Endothelial cell of umbilical vein (primary cell): Measurements from ENCODE around the gene RABGGTB. TPM values are rescaled to one million over a fixed set of nuclear protein-coding genes. Genes with fewer than 3 reads are reported as not detected.
A peak's percentile ranks its signal among the peaks of the same experiment; 100 is the strongest.

Experiments used
- BruUV-seq: library from RNA; stranded (reverse); fragments of 400-500 nt; replicated peaks from 2 replicates; lab custom pipeline; 2021; lab: Mats Ljungman, UMichigan
- CTCF ChIA-PET: fragments of 300-600, 350-600 bp; sonication (Branson Sonifier 250); formaldehyde crosslinking; loops from one replicate; lab custom pipeline; 2021; ENCODE audit warnings: antibody characterized with exemption, inconsistent platforms; lab: Charles Lee
- POLR2A ChIA-PET: fragments of 300-600, 350-600 bp; sonication (Branson Sonifier 250); formaldehyde crosslinking; loops from one replicate; lab custom pipeline; 2021; ENCODE audit warnings: antibody characterized with exemption, inconsistent platforms; lab: Charles Lee
- DNase-seq: peaks from one replicate; pipeline ENCODE4 v3.0.0-alpha.2; 2011; ENCODE audit warnings: low read depth, low spot score
- FAIRE-seq: peaks from 2 replicates; lab custom pipeline; 2011; peaks lifted over from hg19 to GRCh38; lab: Jason Lieb, UNC
- H2AFZ ChIP-seq: 2 replicates; pipeline ENCODE4 v1.6.0; 2012; ENCODE audit warnings: low read depth, low read length, control low read depth, inconsistent platforms
- H3K27ac ChIP-seq: 2 replicates; pipeline ENCODE4 v1.5.1; 2011; ENCODE audit warnings: low read depth, mild to moderate bottlenecking, control low read depth, low read length, moderate library complexity; ENCODE audit not compliant: insufficient read depth
- H3K27me3 ChIP-seq, 2 experiments: 2 replicates each; pipeline versions ENCODE4 v1.6.0 to v1.6.1; 2011; ENCODE audit warnings: low read length in 2 of 2, mixed read lengths in 1 of 2; ENCODE audit not compliant: control insufficient read depth in 2 of 2, insufficient read depth in 2 of 2
- H3K36me3 ChIP-seq, 2 experiments: 2 replicates in 1 of 2; 3 replicates in 1 of 2; pipeline ENCODE4 v1.5.1; 2011; ENCODE audit warnings: low read length in 2 of 2, mild to moderate bottlenecking in 1 of 2, moderate library complexity in 1 of 2; ENCODE audit not compliant: control insufficient read depth in 2 of 2, insufficient read depth in 2 of 2; ENCODE audit errors: extremely low read depth in 1 of 2
- H3K4me1 ChIP-seq: 3 replicates; pipeline ENCODE4 v1.5.1; 2011; ENCODE audit warnings: mild to moderate bottlenecking, low read length; ENCODE audit not compliant: control insufficient read depth, insufficient read depth; ENCODE audit errors: extremely low read depth
- H3K4me2 ChIP-seq: 2 replicates; pipeline ENCODE4 v1.6.1; 2011; ENCODE audit warnings: low read length, control low read depth, mixed read lengths; ENCODE audit not compliant: insufficient read depth
- H3K4me3 ChIP-seq, 3 experiments: fragments of 200-600 bp in 1 of 3; sonication (generic), shearing (Covaris generic) in 1 of 3; replicated peaks in 1 of 3; 2 replicates each; pipeline ENCODE4 v1.5.1; 2011 to 2016; ENCODE audit warnings: control low read depth in 3 of 3, low read length in 3 of 3, mild to moderate bottlenecking in 2 of 3, inconsistent platforms in 1 of 3, low read depth in 1 of 3, moderate library complexity in 1 of 3; ENCODE audit not compliant: insufficient read depth in 1 of 3
- H3K79me2 ChIP-seq: 2 replicates; pipeline ENCODE4 v1.6.0; 2012; ENCODE audit warnings: low read length, inconsistent platforms; ENCODE audit not compliant: control insufficient read depth, insufficient read depth
- H3K9ac ChIP-seq: replicated peaks from 2 replicates; pipeline ENCODE3; 2011; ENCODE audit warnings: low read length, control low read depth; ENCODE audit not compliant: insufficient read depth; ENCODE audit errors: extremely low read depth
- H3K9me1 ChIP-seq: replicated peaks from 3 replicates; pipeline ENCODE4 v1.6.0; 2011; ENCODE audit warnings: mild to moderate bottlenecking, low read length; ENCODE audit not compliant: control insufficient read depth, insufficient read depth; ENCODE audit errors: extremely low read depth
- H3K9me3 ChIP-seq: replicated peaks from 2 replicates; pipeline ENCODE4 v1.5.1; 2012; ENCODE audit warnings: low read length, inconsistent platforms; ENCODE audit not compliant: control insufficient read depth, insufficient read depth
- H4K20me1 ChIP-seq: replicated peaks from 2 replicates; pipeline ENCODE3; 2011; ENCODE audit warnings: mild to moderate bottlenecking, low read length; ENCODE audit not compliant: control insufficient read depth, insufficient read depth; ENCODE audit errors: extremely low read depth
- CTCF ChIP-seq, 2 donors: IDR thresholded peaks; 1 replicate in 1 of 2; 2 replicates in 1 of 2; pipeline ENCODE4 v1.5.1; 2011; ENCODE audit warnings: low read length in 2 of 2, mild to moderate bottlenecking in 2 of 2, moderate library complexity in 2 of 2, control low read depth in 1 of 2, inconsistent platforms in 1 of 2, low read depth in 1 of 2; ENCODE audit not compliant: insufficient read depth in 1 of 2; ENCODE audit errors: extremely low read depth in 1 of 2
- EZH2 ChIP-seq: IDR thresholded peaks from 2 replicates; pipeline ENCODE4 v1.6.1; 2012; ENCODE audit warnings: borderline replicate concordance, low read depth, mild to moderate bottlenecking, moderate library complexity, low read length, inconsistent platforms; ENCODE audit not compliant: severe bottlenecking
- FOS ChIP-seq: IDR thresholded peaks from 2 replicates; pipeline ENCODE4 v1.6.1; 2011; ENCODE audit warnings: mild to moderate bottlenecking, low read length, moderate library complexity, borderline replicate concordance; ENCODE audit not compliant: insufficient read depth
- GATA2 ChIP-seq: IDR thresholded peaks from 2 replicates; pipeline ENCODE4 v1.7.0; 2011; ENCODE audit warnings: low read depth, mild to moderate bottlenecking, moderate library complexity, mixed read lengths, low read length; ENCODE audit not compliant: insufficient read length, insufficient read depth
- JUN ChIP-seq: IDR thresholded peaks from 2 replicates; pipeline ENCODE4 v1.6.1; 2011; ENCODE audit warnings: borderline replicate concordance, low read depth; ENCODE audit not compliant: insufficient read length, insufficient read depth
- MAX ChIP-seq: IDR thresholded peaks from 2 replicates; pipeline ENCODE4 v1.6.1; 2011; ENCODE audit not compliant: insufficient read depth, insufficient read length
- MYC ChIP-seq: IDR thresholded peaks from one replicate; pipeline ENCODE4 v1.6.1; 2011; ENCODE audit warnings: mild to moderate bottlenecking, low read depth, low read length
- POLR2A ChIP-seq: IDR thresholded peaks from 2 replicates; pipeline ENCODE4 v1.6.1; 2012; ENCODE audit warnings: low read depth, mild to moderate bottlenecking, control low read depth, low read length
- POLR2AphosphoS5 ChIP-seq: IDR thresholded peaks from 2 replicates; pipeline ENCODE4 v1.6.1; 2012; ENCODE audit warnings: low read depth, mild to moderate bottlenecking, control low read depth, low read length, moderate library complexity; ENCODE audit not compliant: insufficient read depth
- dilution Hi-C: fragments of 300-500 bp; cut with MboI; formaldehyde crosslinking; loops from one replicate; pipeline ENCODE4 v1.15.0; 2019; ENCODE audit warnings: low sequenced_read_pairs; ENCODE audit not compliant: extremely low pct_ligation_motif_present
- intact Hi-C: fragments of 100-400 bp; cut with micrococcal nuclease; formaldehyde crosslinking; loops from one replicate; pipeline ENCODE4 v1.10.0; 2022
- polyA plus RNA-seq, 4 experiments: library from polyadenylated mRNA; depleted of rRNA in 3 of 4; stranded (reverse) in 3 of 4; unstranded in 1 of 4; fragments of >200 nt; gene quantifications; 2 replicates each; pipeline versions ENCODE4 v1.2.1 to v1.2.3, GENCODE V29; 2011 to 2012; ENCODE audit warnings: missing spikeins in 1 of 4
- total RNA-seq: library from RNA; stranded (reverse); gene quantifications from 2 replicates; pipeline ENCODE4 v1.2.3, GENCODE V29; 2021

The RABGGTB gene
- total and polyA plus RNA-seq, 2 donors (not counting 3 experiments of a cell fraction or from before 2014, with no cell fraction given): 78.2 to 114 TPM

DNA sequence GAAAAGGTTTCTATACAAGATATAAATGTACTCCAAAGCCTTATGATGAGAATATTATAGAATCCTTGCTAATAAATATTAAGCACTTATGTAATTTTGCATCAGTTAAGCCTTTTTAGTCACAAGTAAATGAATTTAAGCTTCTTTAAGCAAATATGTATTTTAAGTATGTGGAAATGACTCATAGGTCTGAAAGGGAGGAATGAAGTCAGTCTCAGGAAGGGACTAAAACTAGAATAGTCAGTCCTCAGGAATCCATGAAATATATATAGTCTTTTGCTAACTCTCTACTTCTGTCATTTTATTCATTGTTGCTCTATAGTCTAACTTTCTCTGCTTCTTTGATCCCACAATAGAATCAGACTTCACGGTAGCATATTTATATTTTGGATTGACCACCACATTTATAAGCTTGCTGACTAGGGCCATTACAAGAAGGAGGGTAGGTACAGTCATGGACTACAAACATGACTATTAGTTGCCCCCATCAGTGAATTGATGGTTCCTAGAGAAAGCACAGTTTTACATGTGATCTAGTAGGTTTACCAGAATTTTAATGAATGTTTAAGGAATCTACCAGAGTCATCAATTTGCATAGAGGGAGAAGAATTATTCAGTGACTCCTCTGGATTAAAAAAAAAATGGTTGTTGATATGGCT lies 20.2 kb upstream of the RABGGTB start:
- dilution Hi-C loops (no loop called here), intact Hi-C loops (loop anchor here (1.0 to 2.0 kb wide), 2 partner anchors 20 to 41 kb away; partner anchors contain the start of genes ACADM and RABGGTB)
- H3K9me1 ChIP-seq: no peaks in the 10 kb centered on the region
- no peaks in the 10 kb centered on the region for H3K27me3 ChIP-seq
- peak overlapping the region; percentile 86 for H3K27ac ChIP-seq
- H3K9me3 ChIP-seq: no peaks in the 10 kb centered on the region
- ChIA-PET CTCF (interaction anchor here (0.7 kb wide), 1 partner anchor 13 kb away, joined by 3 read pairs; no protein-coding TSS in a partner anchor), POLR2A (interaction anchor here (0.6 to 1.2 kb wide), 2 partner anchors 20 to 96 kb away, joined by 3 to 4 read pairs; no protein-coding TSS in a partner anchor)
- H3K4me3 ChIP-seq: peak overlapping the region in 1 of 3 experiments; percentile 27
- TF ChIP-seq POLR2A: no peak
- TF ChIP-seq MYC: no peak
- no peak for TF ChIP-seq EZH2
- TF ChIP-seq CTCF (IDR thresholded peaks at IDR 0.05; ENCODE audit: extremely low read depth in 1 of 2, insufficient read depth in 1 of 2, low read depth in 1 of 2, low read length in 2 of 2): no peak
- TF ChIP-seq GATA2: no peak
- TF ChIP-seq MAX: no peak
- TF ChIP-seq FOS: peak; percentile 82
- no peak for TF ChIP-seq POLR2AphosphoS5
- peak; percentile 89 for TF ChIP-seq JUN
- H3K79me2 ChIP-seq: no peaks in the 10 kb centered on the region
- H3K36me3 ChIP-seq: no peaks in the 10 kb centered on the region
- TSS peak; percentile 98 for BruUV-seq
- peak overlapping the region; percentile 87 for H3K4me2 ChIP-seq
- H4K20me1 ChIP-seq: no peaks in the 10 kb centered on the region
- H3K4me1 ChIP-seq: peaks cover 14% of the 10 kb centered on the region
- DNase-seq (peak; percentile 78), FAIRE-seq (peak; percentile 54)
- H2AFZ ChIP-seq: no peak overlapping the region
- H3K9ac ChIP-seq: peak overlapping the region; percentile 34
